Uterus (tissue), 4 donors: Measurements from ENCODE around the gene CCDC88B. TPM values are rescaled to one million over a fixed set of nuclear protein-coding genes. Genes with fewer than 3 reads are reported as not detected.
A peak's percentile ranks its signal among the peaks of the same experiment; 100 is the strongest.

ENCODE experiments used
- DNase-seq, 2 donors: peaks; one replicate each; pipeline ENCODE4 v3.0.0-alpha.2; 2019 to 2020
- H3K27ac ChIP-seq, 2 donors: fragments of 200-600 bp; sonication (generic); 1 replicate in 1 of 2; 2 replicates in 1 of 2; pipeline ENCODE4 v1.5.1; 2016 to 2018
- H3K27me3 ChIP-seq, 2 donors: fragments of 200-600 bp; sonication (generic); one replicate each; pipeline ENCODE4 v1.5.1; 2018 to 2019; ENCODE audit warnings: control low read depth in 1 of 2
- H3K36me3 ChIP-seq, 2 donors: fragments of 200-600 bp; sonication (generic); one replicate each; pipeline ENCODE4 v1.5.1; 2019; ENCODE audit warnings: control low read depth in 1 of 2
- H3K4me1 ChIP-seq, 2 donors: fragments of 200-600 bp; sonication (generic); one replicate each; pipeline ENCODE4 v1.5.1; 2018 to 2019; ENCODE audit warnings: control low read depth in 1 of 2
- H3K4me3 ChIP-seq, 2 donors: fragments of 200-600 bp; sonication (generic); 1 replicate in 1 of 2; 2 replicates in 1 of 2; pipeline ENCODE4 v1.5.1; 2018 to 2019; ENCODE audit warnings: mild to moderate bottlenecking in 1 of 2
- H3K9me3 ChIP-seq, 2 donors: fragments of 200-600 bp; sonication (generic); one replicate each; pipeline ENCODE4 v1.5.1; 2019; ENCODE audit warnings: control low read depth in 1 of 2
- CTCF ChIP-seq, 4 experiments: fragments of 200-600 bp in 2 of 4; fragments of 450-650 bp in 2 of 4; sonication (generic) in 2 of 4; IDR thresholded peaks; one replicate each; pipeline ENCODE4 v1.5.1; 2016 to 2019; ENCODE audit warnings: antibody characterized with exemption in 4 of 4, mild to moderate bottlenecking in 2 of 4, moderate library complexity in 1 of 4
- POLR2A ChIP-seq, 2 donors: fragments of 450-650 bp; IDR thresholded peaks; one replicate each; pipeline ENCODE4 v1.6.1; 2016; ENCODE audit warnings: antibody characterized with exemption in 2 of 2, mild to moderate bottlenecking in 1 of 2, moderate library complexity in 1 of 2
- intact Hi-C: fragments of 100-400 bp; cut with DNase I; formaldehyde crosslinking; loops from one replicate; pipeline ENCODE4 v1.15.1; 2023; ENCODE audit warnings: low total_unique reads
- total RNA-seq, 4 donors: library from RNA; depleted of rRNA in 3 of 4; stranded (reverse); fragments of >200 nt in 3 of 4; gene quantifications; one replicate each; pipeline versions ENCODE4 v1.1.0 to v1.2.4, GENCODE V29; 2014 to 2023
- donor health status: DM: yes; HTN: yes; CAD: no.

The CCDC88B gene
- total RNA-seq, 4 donors from 2014 or later, result 0.29 to 5.7 (median 2.9) TPM

- intact Hi-C loops, result no loop called here
- Histone ChIP-seq H3K4me3 (no peak overlapping the region), H3K36me3 (no peaks in the 10 kb centered on the region), H3K27ac (peak overlapping the region in 1 of 2 donors; percentile 92), H3K27me3 (peaks cover 0 to 15% of the 10 kb centered on the region in 2 donors), H3K4me1 (peaks cover 0 to 28% of the 10 kb centered on the region in 2 donors), H3K9me3 (no peaks in the 10 kb centered on the region)
- no peak for DNase-seq
- TF ChIP-seq CTCF (IDR thresholded peaks at IDR 0.05), result no peak
- no peak for TF ChIP-seq POLR2A (IDR thresholded peaks at IDR 0.05)
Measured at GRCh38 chr11:64303109-64304031, 36.6 kb upstream of the CCDC88B start.

DNA sequence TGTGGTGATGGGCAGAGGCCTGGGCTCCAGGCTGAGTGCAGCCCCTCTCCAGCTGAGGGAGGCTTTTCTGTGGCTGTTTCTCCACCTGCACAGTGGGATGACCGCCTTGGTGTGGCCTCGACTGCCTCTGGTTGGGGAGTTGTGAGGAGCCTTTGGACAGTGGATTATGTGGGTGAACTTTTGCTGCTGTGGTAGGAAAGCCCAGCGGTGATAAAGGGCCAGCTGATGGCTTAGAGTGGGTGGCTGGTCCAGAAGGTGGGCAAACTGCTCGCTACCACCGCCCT, 36.0 kb upstream of the CCDC88B start:
- Histone ChIP-seq H3K4me3 (peak overlapping the region in 1 of 2 donors; percentile 65), H3K36me3 (no peaks in the 10 kb centered on the region), H3K9me3 (no peaks in the 10 kb centered on the region), H3K27me3 (peaks cover 0 to 15% of the 10 kb centered on the region in 2 donors), H3K4me1 (peaks cover 0 to 28% of the 10 kb centered on the region in 2 donors), H3K27ac (peak overlapping the region; percentile 80 to 92)
- intact Hi-C loops, result no loop called here
- no peak for DNase-seq
- no peak for TF ChIP-seq CTCF (IDR thresholded peaks at IDR 0.05)
- TF ChIP-seq POLR2A (IDR thresholded peaks at IDR 0.05), result no peak

- H3K9me3 ChIP-seq, result no peaks in the 10 kb centered on the region
- intact Hi-C loops, result no loop called here
- peak; percentile 86 to 89 for DNase-seq
- H3K27ac ChIP-seq, result peak overlapping the region; percentile 80 to 92
- H3K4me1 ChIP-seq, result peaks cover 0 to 23% of the 10 kb centered on the region in 2 donors
- peak; percentile 69 to 80 (median 78) for TF ChIP-seq CTCF (IDR thresholded peaks at IDR 0.05)
- no peak for TF ChIP-seq POLR2A (IDR thresholded peaks at IDR 0.05)
- peaks cover 0 to 13% of the 10 kb centered on the region in 2 donors for H3K27me3 ChIP-seq
- H3K36me3 ChIP-seq, result no peaks in the 10 kb centered on the region
- peak overlapping the region; percentile 63 to 65 for H3K4me3 ChIP-seq
Measured at GRCh38 chr11:64304316-64305072, 35.5 kb upstream of the CCDC88B start.

DNA sequence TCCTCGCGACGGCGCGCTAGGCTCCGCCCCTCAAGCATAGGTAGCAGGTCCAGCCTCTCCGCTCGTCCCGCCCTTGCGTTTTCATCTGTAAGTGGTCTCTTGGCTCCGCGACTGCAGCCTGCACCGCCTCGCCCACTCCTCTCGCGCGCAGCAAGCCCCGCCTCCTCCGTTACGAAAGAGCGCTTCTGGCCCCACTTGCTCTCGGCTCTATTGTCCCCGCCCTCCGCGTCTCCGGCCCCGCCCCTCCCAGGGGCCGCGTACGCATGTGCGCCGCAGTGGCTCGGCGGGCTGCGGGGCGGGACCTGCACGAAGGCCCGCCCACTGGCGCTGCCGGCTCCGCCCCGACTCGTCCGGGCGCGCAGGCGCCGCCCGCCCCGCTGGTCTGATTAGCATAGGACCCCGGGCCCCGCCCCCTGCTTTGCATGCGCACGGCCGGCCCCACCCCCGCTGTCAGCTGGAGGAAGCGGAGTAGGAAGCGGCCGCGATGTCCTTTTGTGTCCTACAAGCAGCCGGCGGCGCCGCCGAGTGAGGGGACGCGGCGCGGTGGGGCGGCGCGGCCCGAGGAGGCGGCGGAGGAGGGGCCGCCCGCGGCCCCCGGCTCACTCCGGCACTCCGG, 34.8 kb upstream of the CCDC88B start, which contains the start of gene ESRRA:
TSS of gene ESRRA (plus strand) at position 450 of the 616 bp plus-strand sequence. CDS start 1,656 bp downstream, outside the sequence.
- Histone ChIP-seq H3K36me3 (no peaks in the 10 kb centered on the region), H3K4me1 (peaks cover 0 to 16% of the 10 kb centered on the region in 2 donors), H3K4me3 (peak within 1 kb of the TSS; percentile 63 to 65), H3K9me3 (no peaks in the 10 kb centered on the region), H3K27me3 (peaks cover 0 to 7% of the 10 kb centered on the region in 2 donors), H3K27ac (peak within 1 kb of the TSS; percentile 80 to 92)
- DNase-seq, result peak; percentile 99
- intact Hi-C loops, result no loop called here
- TF ChIP-seq CTCF (IDR thresholded peaks at IDR 0.05), result no peak
- TF ChIP-seq POLR2A (IDR thresholded peaks at IDR 0.05), result peak; percentile 10 to 60
